ENCODE results near the gene CIDEB.

DNA sequence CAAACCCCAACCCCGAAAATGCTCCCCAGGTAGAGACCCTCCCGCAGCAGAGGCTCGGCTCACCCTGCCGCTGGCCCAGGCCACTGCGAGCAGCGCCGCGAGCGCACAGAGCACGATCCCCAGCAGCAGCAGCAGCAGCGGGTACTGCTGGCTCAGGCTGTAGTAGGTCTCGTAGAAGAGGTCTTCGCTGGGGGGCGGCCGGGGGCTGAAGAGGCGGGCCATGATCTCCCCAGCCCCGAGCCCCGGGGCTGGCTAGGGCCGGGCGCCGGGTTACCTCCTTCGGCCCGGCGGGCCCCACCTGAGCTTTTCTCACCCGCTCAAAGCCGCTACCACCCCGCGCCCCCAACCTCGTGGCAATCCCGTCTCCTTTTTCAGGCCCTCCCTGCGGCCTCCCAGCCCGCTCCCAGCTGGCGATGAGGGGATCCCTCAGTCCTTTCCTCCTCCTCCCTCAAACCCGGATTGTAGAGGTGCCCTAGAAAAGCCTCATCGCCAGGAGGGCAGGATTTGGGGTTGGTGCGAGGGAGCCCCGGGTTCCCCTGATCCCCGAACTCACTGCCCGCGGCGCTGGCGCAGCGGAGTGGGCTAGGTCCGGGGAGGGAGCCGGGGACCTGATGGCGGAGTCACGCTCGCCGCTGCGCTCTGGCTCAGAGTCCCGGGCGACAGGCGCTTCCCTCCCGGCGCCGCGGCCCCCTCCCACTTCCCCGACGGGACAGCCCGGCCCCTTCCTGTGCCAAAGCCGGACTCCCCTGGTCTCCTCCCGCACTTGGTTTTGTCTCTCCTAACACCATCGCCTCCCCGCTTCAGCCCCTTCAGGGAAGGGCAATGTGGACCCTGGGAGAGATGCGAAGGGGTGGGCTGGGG is 26.9 kb upstream of the CIDEB start, which contains the start of gene ADCY4:
- TF ChIP-seq POLR2AphosphoS5 (IDR thresholded peaks at IDR 0.05) (peak in 2 of 3 donors; percentile 20 to 50), POLR2A (IDR thresholded peaks at IDR 0.05) (no peak), EP300 (IDR thresholded peaks at IDR 0.05; ENCODE audit: low read depth) (no peak)
- TF ChIP-seq, protein P1, sequence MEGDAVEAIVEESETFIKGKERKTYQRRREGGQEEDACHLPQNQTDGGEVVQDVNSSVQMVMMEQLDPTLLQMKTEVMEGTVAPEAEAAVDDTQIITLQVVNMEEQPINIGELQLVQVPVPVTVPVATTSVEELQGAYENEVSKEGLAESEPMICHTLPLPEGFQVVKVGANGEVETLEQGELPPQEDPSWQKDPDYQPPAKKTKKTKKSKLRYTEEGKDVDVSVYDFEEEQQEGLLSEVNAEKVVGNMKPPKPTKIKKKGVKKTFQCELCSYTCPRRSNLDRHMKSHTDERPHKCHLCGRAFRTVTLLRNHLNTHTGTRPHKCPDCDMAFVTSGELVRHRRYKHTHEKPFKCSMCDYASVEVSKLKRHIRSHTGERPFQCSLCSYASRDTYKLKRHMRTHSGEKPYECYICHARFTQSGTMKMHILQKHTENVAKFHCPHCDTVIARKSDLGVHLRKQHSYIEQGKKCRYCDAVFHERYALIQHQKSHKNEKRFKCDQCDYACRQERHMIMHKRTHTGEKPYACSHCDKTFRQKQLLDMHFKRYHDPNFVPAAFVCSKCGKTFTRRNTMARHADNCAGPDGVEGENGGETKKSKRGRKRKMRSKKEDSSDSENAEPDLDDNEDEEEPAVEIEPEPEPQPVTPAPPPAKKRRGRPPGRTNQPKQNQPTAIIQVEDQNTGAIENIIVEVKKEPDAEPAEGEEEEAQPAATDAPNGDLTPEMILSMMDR (IDR thresholded peaks at IDR 0.05) = no peak
